Vagina (tissue), 2 donors: ENCODE results near the gene SRPK1. TPM values are rescaled to one million over a fixed set of nuclear protein-coding genes. Genes with fewer than 3 reads are reported as not detected.

Experiments used
- DNase-seq, 2 donors: peaks; one replicate each; pipeline ENCODE4 v3.0.0-alpha.2; 2017; ENCODE audit errors: extremely low spot score in 2 of 2
- H3K27ac ChIP-seq: fragments of 200-600 bp; sonication (generic); one replicate; pipeline ENCODE4 v1.5.1; 2019
- H3K27me3 ChIP-seq: fragments of 200-600 bp; sonication (generic); one replicate; pipeline ENCODE4 v1.5.1; 2019
- H3K36me3 ChIP-seq, 2 donors: fragments of 200-600 bp; sonication (generic); one replicate each; pipeline ENCODE4 v1.5.1; 2017 to 2019
- H3K4me1 ChIP-seq: fragments of 200-600 bp; sonication (generic); one replicate; pipeline ENCODE4 v1.5.1; 2019
- H3K4me3 ChIP-seq, 2 donors: fragments of 200-600 bp; sonication (generic); 1 replicate in 1 of 2; 2 replicates in 1 of 2; pipeline ENCODE4 v1.5.1; 2016 to 2019
- H3K9me3 ChIP-seq: fragments of 200-600 bp; sonication (generic); one replicate; pipeline ENCODE4 v1.5.1; 2019
- CTCF ChIP-seq, 3 experiments: fragments of 450-650 bp in 2 of 3; fragments of 200-600 bp in 1 of 3; sonication (generic) in 1 of 3; IDR thresholded peaks; one replicate each; pipeline ENCODE4 v1.5.1; 2017 to 2019; ENCODE audit warnings: antibody characterized with exemption in 3 of 3, mild to moderate bottlenecking in 2 of 3, moderate library complexity in 2 of 3
- POLR2A ChIP-seq, 2 donors: fragments of 450-650 bp; IDR thresholded peaks; one replicate each; pipeline ENCODE4 v1.6.1; 2017; ENCODE audit warnings: antibody characterized with exemption in 2 of 2, mild to moderate bottlenecking in 2 of 2, moderate library complexity in 2 of 2
- POLR2AphosphoS5 ChIP-seq, 2 donors: sonication (generic); formaldehyde crosslinking; IDR thresholded peaks; one replicate each; pipeline ENCODE4 v1.9.0; 2017; ENCODE audit warnings: antibody characterized with exemption in 2 of 2, mild to moderate bottlenecking in 2 of 2, low read depth in 1 of 2; ENCODE audit not compliant: insufficient read depth in 1 of 2
- intact Hi-C: fragments of 100-400 bp; cut with DNase I; formaldehyde crosslinking; loops from one replicate; pipeline ENCODE4 v1.15.1; 2023
- total RNA-seq: library from RNA; depleted of rRNA; stranded (reverse); fragments of >200 nt; gene quantifications from one replicate; pipeline ENCODE4 v1.2.3, GENCODE V29; 2016

Gene SRPK1
- total RNA-seq, 1 donor from 2014 or later, result 59.2 TPM

- Histone ChIP-seq H3K27ac (no peak overlapping the region), H3K36me3 (no peaks in the 10 kb centered on the region), H3K27me3 (no peaks in the 10 kb centered on the region), H3K4me1 (no peaks in the 10 kb centered on the region), H3K9me3 (no peaks in the 10 kb centered on the region), H3K4me3 (no peak overlapping the region)
- no peak for DNase-seq
- intact Hi-C loops, result no loop called here
- no peak for TF ChIP-seq POLR2AphosphoS5 (IDR thresholded peaks at IDR 0.05; ENCODE audit: insufficient read depth in 1 of 2, low read depth in 1 of 2)
- TF ChIP-seq POLR2A (IDR thresholded peaks at IDR 0.05), result no peak
- no peak for TF ChIP-seq CTCF (IDR thresholded peaks at IDR 0.05)
These were observed 134.6 kb downstream of the SRPK1 start for GRCh38 chr6:35786272-35786671.

- Histone ChIP-seq H3K4me1 (no peaks in the 10 kb centered on the region), H3K27me3 (no peaks in the 10 kb centered on the region), H3K36me3 (no peaks in the 10 kb centered on the region), H3K4me3 (no peak overlapping the region), H3K9me3 (no peaks in the 10 kb centered on the region), H3K27ac (no peak overlapping the region)
- intact Hi-C loops, result no loop called here
- no peak for DNase-seq
- TF ChIP-seq POLR2A (IDR thresholded peaks at IDR 0.05) (no peak), CTCF (IDR thresholded peaks at IDR 0.05) (no peak), POLR2AphosphoS5 (IDR thresholded peaks at IDR 0.05; ENCODE audit: insufficient read depth in 1 of 2, low read depth in 1 of 2) (no peak)
These were observed 136.7 kb downstream of the SRPK1 start for GRCh38 chr6:35784200-35784599.

Other genes with a start within 250 kb of the SRPK1 start
- 246 TPM for gene FKBP5, start 232.2 kb downstream of the SRPK1 start, total RNA-seq
- gene ARMC12, start 184.1 kb downstream of the SRPK1 start, total RNA-seq, result not detected
- not detected for gene CLPSL2, start 144.5 kb downstream of the SRPK1 start, total RNA-seq
- gene CLPSL1, start 140.1 kb downstream of the SRPK1 start, total RNA-seq, result not detected
- not detected for gene CLPS, start 123.8 kb downstream of the SRPK1 start, total RNA-seq
- gene LHFPL5, start 115.7 kb downstream of the SRPK1 start, total RNA-seq, result not detected
- not detected for gene SLC26A8, start 103.5 kb upstream of the SRPK1 start, total RNA-seq
- 71.9 TPM for gene MAPK14, start 106.7 kb upstream of the SRPK1 start, total RNA-seq
- gene MAPK13, start 209.4 kb upstream of the SRPK1 start, total RNA-seq, result 21.9 TPM